ENCODE results near the gene SINHCAF.

DNA sequence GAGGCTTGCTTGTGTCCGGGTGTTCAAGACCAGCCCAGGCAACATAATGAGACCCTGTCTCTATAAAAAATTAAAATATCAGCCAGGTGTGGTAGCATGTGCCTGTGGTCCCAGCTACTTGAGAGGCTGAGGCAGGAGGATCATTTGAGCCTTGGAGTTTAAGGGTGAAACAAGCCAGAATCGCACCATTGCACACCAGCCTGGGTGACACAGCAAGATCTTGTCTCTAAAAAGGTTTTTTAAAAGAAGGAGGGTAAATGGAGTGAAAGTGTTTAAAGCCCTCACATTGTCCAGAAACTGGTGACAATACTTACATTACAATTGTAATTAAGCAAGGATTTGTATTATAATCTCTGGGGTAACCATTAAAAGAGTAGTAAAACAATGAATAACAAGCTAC is 64.2 kb downstream of the SINHCAF start:
- no peak for TF ChIP-seq CTCF (IDR thresholded peaks at IDR 0.05; ENCODE audit: low read length)
- no peak for TF ChIP-seq EZH2 (IDR thresholded peaks at IDR 0.05; ENCODE audit: borderline replicate concordance, low read length)
